HG02970 (cell line): Measurements from ENCODE around the gene FOXM1.

ENCODE experiments used
- ATAC-seq: cut with Tn5 transposase; IDR thresholded peaks from one replicate; pipeline ENCODE4 v1.9.1; 2021; ENCODE audit warnings: mild to moderate bottlenecking, moderate library complexity, moderate number of reproducible peaks; ENCODE audit not compliant: unreplicated experiment, low FRiP score

The FOXM1 gene

GRCh38 chr12:2812290-2813213 is 64.4 kb downstream of the FOXM1 start, which contains the start of gene ITFG2:
Gene ITFG2 (plus strand): TSS chr12:2812668. CDS start chr12:2812761, 93 bp downstream.
- ATAC-seq = peak; percentile 94

GRCh38 chr12:2811801-2812200 is 65.2 kb downstream of the FOXM1 start:
- ATAC-seq = no peak
